Coronary artery (tissue), 2 donors: ENCODE measurements around the gene VWA3B.
A peak's percentile ranks its signal among the peaks of the same experiment; 100 is the strongest.

Source experiments
- DNase-seq: peaks from one replicate; pipeline ENCODE4 v3.0.0-alpha.2; 2017; ENCODE audit warnings: low spot score
- H3K27ac ChIP-seq, 2 donors: fragments of 200-600 bp; sonication (generic); one replicate each; pipeline ENCODE4 v1.5.1; 2016 to 2019
- H3K4me3 ChIP-seq: fragments of 200-600 bp; sonication (generic); 2 replicates; pipeline ENCODE4 v1.5.1; 2016; ENCODE audit warnings: mild to moderate bottlenecking, moderate library complexity
- CTCF ChIP-seq: fragments of 200-600 bp; sonication (generic); IDR thresholded peaks from one replicate; pipeline ENCODE4 v1.5.1; 2019; ENCODE audit warnings: antibody characterized with exemption

Gene VWA3B

GRCh38 chr2:98334439-98335078 lies 247.6 kb downstream of the VWA3B start:
- no peak overlapping the region for H3K4me3 ChIP-seq
- no peak for TF ChIP-seq CTCF
- H3K27ac ChIP-seq: peak overlapping the region in 1 of 2 donors; percentile 32
- no peak for DNase-seq

- no peak overlapping the region for H3K4me3 ChIP-seq
- no peak for DNase-seq
- H3K27ac ChIP-seq: no peak overlapping the region
- TF ChIP-seq CTCF: no peak
These were observed 248.3 kb downstream of the VWA3B start for GRCh38 chr2:98335271-98335670.

- Histone ChIP-seq H3K4me3 (no peak overlapping the region), H3K27ac (no peak overlapping the region)
- no peak for DNase-seq
- TF ChIP-seq CTCF: no peak
These were observed 254.3 kb downstream of the VWA3B start for GRCh38 chr2:98341241-98341640.

GRCh38 chr2:98343285-98343684 lies 256.3 kb downstream of the VWA3B start:
- no peak for TF ChIP-seq CTCF
- no peak overlapping the region for H3K4me3 ChIP-seq
- H3K27ac ChIP-seq: no peak overlapping the region
- no peak for DNase-seq

GRCh38 chr2:98346311-98347236 lies 259.6 kb downstream of the VWA3B start, which contains the start of gene CNGA3:
CNGA3 (plus strand) TSS chr2:98346456; CDS start chr2:98369976, 23,520 bp downstream.
- Histone ChIP-seq H3K4me3 (peak within 1 kb of the TSS; percentile 62), H3K27ac (no peak within 1 kb of the TSS)
- no peak for TF ChIP-seq CTCF
- DNase-seq: no peak

- no peak overlapping the region for H3K27ac ChIP-seq
- TF ChIP-seq CTCF: no peak
- no peak for DNase-seq
- peak overlapping the region; percentile 62 for H3K4me3 ChIP-seq
These were observed 260.5 kb downstream of the VWA3B start for GRCh38 chr2:98347298-98348065.
